H7 (cell line): ENCODE measurements around the gene PGLYRP3. TPM values are rescaled to one million over a fixed set of nuclear protein-coding genes. Genes with fewer than 3 reads are reported as not detected.
"Not testable (repeated sequence)": the region's sequence is repeated elsewhere in the genome, so short reads cannot be mapped to it uniquely, and the experiment has no call there.

Experiments
- DNase-seq: peaks from one replicate; pipeline ENCODE4 v3.0.0; 2012
- H3K27me3 ChIP-seq: 2 replicates; pipeline ENCODE4 v1.6.0; 2011; ENCODE audit warnings: mild to moderate bottlenecking, low read length; ENCODE audit not compliant: control insufficient read depth, insufficient read depth
- H3K36me3 ChIP-seq: replicated peaks from 2 replicates; pipeline ENCODE4 v1.5.1; 2011; ENCODE audit warnings: low read length; ENCODE audit not compliant: control insufficient read depth, insufficient read depth
- H3K4me3 ChIP-seq: 2 replicates; pipeline ENCODE4 v1.5.1; 2011; ENCODE audit warnings: low read depth, mild to moderate bottlenecking, control low read depth, low read length, moderate library complexity; ENCODE audit not compliant: insufficient read depth
- total RNA-seq: library from RNA; depleted of rRNA; stranded (reverse); fragments of >200 nt; shearing (Covaris generic); gene quantifications from 2 replicates; pipeline ENCODE4 v1.2.3, GENCODE V29; 2014

Gene PGLYRP3
- total RNA-seq, 1 experiment from 2014 or later, result not detected

DNA sequence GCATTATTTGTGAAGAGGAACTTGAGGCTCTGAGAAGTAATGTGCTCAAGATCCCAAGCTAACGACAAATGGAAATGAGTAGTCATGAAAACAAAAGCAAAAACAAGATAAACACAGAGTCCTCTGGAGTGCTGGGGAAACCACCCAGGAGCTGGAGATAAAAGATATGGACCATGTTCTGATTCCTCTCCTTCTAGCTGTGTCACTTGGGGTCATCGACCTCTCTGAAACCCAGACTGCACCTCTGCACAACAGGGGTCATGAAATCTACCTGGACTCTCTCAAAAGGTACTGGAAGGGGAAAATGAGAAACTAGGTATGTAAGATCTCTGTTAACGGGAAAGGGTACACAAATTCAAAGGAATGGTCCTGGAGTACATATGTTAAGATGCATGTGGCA, 29.4 kb upstream of the PGLYRP3 start:
- no peak overlapping the region for H3K4me3 ChIP-seq
- H3K36me3 ChIP-seq, result no peaks in the 10 kb centered on the region
- no peak for DNase-seq
- no peaks in the 10 kb centered on the region for H3K27me3 ChIP-seq

DNA sequence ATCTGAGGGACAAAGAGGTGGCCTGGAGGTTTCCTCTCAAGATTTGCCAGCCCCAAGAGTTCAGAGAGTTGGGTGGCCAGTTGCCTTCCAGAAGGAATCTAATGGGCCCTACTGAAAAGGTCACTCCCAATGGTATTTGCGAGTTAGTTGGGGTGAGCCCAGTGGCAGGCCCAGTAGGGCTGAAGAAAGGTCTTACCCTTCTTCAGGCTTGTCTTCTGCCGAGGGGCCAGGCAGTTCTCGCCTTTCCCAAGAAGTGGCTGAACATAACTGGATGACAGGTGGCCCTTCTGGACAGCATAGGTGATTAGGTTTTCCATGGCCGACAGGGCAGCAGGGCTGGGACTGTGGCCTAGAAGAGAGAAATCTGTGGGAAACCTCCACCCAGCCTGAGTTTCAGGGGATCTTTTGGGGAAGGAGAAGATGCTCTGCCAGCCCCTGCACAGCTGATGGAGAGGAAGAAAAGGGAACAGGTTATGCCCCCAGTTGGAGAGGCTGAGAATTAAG, 28.7 kb upstream of the PGLYRP3 start:
- DNase-seq, result no peak
- H3K27me3 ChIP-seq, result no peaks in the 10 kb centered on the region

DNA sequence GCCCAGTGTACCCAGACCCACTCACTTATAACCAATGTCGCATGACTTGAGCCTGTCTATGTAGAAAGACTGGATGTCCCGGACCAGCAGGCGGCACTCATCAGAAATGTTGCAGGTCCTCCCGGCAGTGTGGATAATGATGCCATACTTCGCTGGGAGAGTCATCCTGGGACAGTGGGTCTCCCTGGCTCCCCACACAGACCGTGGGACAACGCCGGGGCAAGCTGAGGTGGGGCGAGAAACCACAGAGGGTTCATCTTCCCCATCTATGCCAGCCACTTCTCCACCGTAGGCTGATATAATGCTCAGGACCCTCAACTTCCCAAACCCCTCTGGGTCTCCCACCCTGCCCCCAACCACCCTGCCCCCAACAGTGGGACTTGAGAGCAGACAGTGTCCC, 27.6 kb upstream of the PGLYRP3 start:
- Histone ChIP-seq H3K4me3 (no peak overlapping the region), H3K36me3 (no peaks in the 10 kb centered on the region), H3K27me3 (no peaks in the 10 kb centered on the region)
- no peak for DNase-seq

More for the DNA sequence above, 28.7 kb upstream of the PGLYRP3 start:
- Histone ChIP-seq H3K4me3 (no peak overlapping the region), H3K36me3 (no peaks in the 10 kb centered on the region)

DNA sequence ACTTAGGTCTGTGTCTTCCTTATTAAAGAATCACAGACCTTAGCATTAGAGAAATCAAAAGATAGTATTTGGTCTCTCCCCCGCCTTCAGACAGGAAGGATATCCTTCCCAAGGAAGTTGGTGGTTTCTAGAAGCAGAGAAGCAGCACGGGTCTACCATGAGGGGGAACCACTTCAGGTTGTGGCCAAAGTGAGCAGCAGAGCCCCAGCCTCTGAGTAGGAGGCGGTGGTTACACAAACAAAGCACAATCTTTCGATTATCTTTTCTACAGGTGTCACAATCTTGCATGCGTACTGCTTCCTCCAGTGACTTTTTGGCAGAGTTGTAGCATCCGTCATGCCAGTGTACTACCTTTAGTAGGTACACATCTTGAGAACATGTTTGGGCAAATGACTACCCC, 27.1 kb upstream of the PGLYRP3 start:
- no peak overlapping the region for H3K4me3 ChIP-seq
- H3K36me3 ChIP-seq, result no peaks in the 10 kb centered on the region
- no peaks in the 10 kb centered on the region for H3K27me3 ChIP-seq
- DNase-seq, result no peak

DNA sequence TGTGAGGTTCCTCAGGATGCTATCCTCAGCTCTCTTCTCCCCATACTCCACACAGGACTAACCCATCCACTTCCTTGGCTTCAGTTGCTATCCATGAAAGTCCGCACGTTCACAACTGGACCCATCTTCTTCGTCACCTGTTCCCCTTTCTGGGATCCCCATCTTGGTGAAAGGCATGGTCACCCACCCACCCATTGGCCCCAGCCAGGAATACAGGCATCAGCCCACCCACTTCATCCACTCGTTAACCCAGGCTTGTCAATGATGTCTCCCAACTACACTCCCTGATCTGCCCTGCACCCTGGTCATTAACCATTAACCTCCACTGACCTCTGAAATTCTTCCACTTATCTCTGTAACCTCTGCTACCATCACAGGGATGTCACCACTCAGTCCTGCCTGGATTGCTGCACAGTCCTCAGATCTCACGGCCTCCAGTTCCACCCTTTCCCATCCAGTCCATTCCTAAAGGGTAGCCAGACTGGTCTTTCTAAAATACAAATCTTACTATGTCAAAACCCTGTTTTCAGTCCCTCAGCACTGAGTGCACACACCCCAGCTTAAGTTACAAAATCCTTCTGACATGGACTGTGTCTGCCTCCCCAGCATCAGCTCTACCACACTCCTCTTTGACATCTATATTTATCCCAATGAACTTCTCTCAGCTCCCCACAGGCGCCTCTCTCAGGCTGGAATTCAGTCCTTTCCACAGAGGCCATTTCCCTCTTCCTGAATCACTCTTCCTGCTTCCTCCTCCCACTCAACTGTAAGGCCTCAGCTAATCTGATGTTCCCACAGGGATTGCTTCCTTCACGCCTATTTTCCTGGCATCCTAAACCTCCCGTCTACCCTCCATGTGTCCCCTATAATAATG, 25.5 kb upstream of the PGLYRP3 start:
- Histone ChIP-seq H3K4me3 (no peak overlapping the region), H3K36me3 (no peaks in the 10 kb centered on the region), H3K27me3 (no peaks in the 10 kb centered on the region)
- DNase-seq, result no peak

DNA sequence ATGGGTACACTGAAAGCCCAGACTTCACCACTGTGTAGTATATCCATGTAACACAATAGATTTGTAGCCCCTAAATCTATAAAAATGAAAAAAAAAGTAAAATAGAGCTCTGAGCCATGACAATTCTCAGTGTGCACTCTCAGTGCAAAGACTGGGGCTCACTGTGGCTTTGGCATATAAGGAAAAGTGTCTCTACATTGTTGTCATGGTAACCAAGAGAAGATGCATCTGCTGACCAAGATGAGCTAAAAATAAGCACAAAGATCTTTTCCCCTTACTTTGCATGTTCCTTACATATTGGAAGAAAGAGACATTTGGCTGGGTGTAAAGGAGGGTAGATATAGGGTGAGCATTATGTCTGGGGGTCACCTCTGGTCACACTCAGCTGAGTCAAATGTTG, 23.9 kb upstream of the PGLYRP3 start:
- Histone ChIP-seq H3K4me3 (no peak overlapping the region), H3K27me3 (no peaks in the 10 kb centered on the region), H3K36me3 (no peaks in the 10 kb centered on the region)
- no peak for DNase-seq

DNA sequence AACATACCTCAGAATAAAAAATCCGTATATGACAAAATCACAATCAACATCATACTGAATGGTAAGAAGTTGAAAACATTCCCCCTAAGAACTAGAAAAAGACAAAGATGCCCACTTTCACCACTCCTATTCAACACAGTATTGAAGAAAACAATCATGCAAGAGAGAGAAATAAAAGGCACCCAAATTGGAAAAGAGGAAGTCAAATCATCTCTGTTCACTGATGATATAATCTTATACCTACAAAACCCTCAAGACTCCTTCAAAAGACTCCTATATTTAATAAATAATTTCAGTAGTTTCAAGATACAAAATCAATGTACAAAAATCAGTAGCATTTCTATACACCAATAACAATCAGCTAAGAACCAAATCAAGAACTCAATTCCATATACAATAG, 21.1 kb upstream of the PGLYRP3 start:
- no peak for DNase-seq
- H3K36me3 ChIP-seq, result no peaks in the 10 kb centered on the region
- H3K27me3 ChIP-seq, result no peaks in the 10 kb centered on the region
- no peak overlapping the region for H3K4me3 ChIP-seq

DNA sequence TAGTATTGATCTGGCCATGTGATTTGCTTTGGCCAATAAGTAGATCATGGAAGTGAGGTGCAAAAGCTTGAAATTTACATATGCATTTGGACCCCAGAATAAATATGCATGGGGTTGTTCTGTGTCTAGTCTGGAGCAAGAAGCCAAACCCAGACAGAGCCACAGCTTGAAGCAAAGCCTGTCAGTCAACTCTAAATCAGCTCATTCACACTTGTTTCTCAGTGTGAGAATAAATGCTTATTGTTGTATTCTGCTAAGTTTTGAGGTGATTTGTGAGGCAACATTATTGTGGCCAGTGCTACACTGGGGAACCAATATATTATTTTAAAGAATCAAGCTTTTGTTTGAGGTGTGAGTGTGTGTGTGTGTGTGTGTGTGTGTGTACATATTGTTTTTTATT, 12.2 kb upstream of the PGLYRP3 start:
- no peaks in the 10 kb centered on the region for H3K36me3 ChIP-seq
- H3K4me3 ChIP-seq, result no peak overlapping the region
- DNase-seq, result no peak
- H3K27me3 ChIP-seq, result no peaks in the 10 kb centered on the region

DNA sequence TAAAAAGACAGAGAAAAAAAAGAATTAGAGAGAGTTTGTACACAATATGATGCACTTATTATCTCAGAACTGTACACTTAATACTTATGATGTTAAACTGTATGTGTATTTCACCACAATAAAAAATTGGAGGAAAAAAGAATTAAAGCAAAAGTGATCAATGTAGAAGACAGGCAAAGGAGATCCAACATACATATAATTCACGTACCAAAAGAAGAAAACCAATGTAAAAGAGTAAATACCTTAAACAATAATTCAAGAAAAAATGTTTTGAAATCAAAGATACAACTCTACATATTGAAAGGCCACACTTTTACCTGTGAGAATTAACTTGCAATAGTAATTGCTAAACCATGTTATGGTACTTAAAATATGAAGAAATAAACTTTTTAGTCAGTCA, 9.8 kb upstream of the PGLYRP3 start:
- H3K4me3 ChIP-seq, result no peak overlapping the region
- H3K36me3 ChIP-seq, result no peaks in the 10 kb centered on the region
- H3K27me3 ChIP-seq, result no peaks in the 10 kb centered on the region
- DNase-seq, result no peak

DNA sequence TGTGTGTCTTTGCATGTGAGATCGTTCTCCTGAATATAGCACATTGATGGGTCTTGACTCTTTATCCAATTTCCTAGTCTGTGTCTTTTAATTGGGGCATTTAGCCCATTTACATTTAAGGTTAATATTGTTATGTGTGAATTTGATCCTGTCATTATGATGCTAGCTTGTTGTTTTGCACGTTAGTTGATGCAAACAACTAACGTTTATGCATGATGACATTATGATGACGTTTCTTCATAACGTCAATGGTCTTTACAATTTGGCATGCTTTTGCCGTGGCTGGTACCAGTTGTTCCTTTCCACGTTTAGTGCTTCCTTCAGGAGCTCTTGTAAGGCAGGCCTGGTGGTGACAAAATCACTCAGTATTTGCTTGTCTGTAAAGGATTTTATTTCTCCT, 5.4 kb upstream of the PGLYRP3 start:
- H3K4me3 ChIP-seq, H3K36me3 ChIP-seq, DNase-seq, H3K27me3 ChIP-seq: not testable (repeated sequence)

DNA sequence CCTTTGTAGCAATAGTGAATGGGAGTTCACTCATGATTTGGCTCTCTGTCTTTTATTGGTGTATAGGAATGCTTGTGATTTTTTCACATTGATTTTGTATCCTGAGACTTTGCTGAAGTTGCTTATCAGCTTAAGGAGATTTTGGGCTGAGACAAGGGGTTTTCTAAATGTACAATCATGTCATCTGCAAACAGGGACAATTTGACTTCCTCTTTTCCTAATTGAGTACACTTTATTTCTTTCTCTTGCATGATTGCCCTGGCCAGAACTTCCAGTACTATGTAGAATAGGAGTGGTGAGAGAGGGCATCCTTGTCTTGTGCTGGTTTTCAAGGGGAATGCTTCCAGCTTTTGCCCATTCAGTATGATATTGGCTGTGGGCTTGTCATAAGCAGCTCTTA, 3.3 kb upstream of the PGLYRP3 start:
- DNase-seq, H3K36me3 ChIP-seq, H3K4me3 ChIP-seq, H3K27me3 ChIP-seq: not testable (repeated sequence)

DNA sequence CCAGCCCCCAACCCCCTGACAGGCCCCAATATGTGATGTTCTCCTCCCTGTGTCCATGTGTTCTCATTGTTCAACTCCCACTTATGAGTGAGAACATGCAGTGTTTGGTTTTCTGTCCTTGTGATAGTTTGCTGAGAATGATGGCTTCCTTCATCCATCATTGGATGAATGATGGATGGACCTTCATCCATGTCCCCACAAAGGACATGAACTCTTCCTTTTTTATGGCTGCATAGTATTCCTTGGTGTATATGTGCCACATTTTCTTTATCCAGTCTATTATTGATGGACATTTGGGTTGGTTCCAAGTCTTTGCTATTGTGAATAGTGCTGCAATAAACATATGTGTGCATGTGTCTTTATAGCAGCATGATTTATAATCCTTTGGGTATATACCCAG, 1.6 kb upstream of the PGLYRP3 start:
- DNase-seq, H3K36me3 ChIP-seq, H3K4me3 ChIP-seq, H3K27me3 ChIP-seq: not testable (repeated sequence)

DNA sequence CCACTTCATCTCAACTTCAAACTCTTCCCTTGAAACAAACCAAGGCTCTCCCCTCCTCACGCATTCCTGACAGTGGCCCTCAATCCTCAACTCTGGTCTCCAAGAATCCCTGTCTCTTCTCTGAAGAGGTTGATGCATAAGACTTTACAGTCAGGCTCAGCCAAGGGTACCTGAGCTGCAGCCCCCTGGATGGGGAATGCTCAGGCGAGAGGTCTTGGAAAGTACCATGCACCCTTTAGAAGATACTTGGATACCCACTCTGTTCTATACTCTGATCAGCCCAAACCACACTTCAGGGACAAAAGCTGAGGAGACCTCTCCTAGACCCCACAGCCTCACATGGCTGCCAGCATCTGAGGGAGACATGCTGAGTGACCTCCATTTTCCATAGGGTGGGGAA, 536 bp upstream of the PGLYRP3 start:
- H3K36me3 ChIP-seq, result no peaks in the 10 kb centered on the region

DNA sequence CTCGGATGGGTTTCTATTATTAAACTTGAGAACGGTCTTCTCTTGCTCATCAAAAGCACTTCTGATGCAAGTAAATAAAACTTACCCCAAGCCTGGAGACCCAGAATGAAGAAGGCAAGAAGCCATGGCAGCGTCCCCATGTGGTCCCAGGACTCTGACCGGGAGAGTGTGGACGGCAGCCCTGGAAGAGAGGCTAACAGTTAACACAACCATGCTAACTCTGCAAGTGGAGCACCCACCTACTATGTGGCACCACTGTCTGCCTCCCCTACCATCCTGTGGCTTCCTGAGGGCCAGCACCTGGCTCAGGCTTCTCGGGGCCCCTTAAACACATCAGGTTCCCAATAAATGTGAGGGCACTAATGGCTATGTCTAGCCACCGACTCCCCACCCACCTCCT, 2.2 kb downstream of the PGLYRP3 start:
- no peak overlapping the region for H3K4me3 ChIP-seq
- H3K27me3 ChIP-seq, result no peaks in the 10 kb centered on the region
- no peaks in the 10 kb centered on the region for H3K36me3 ChIP-seq
- DNase-seq, result no peak

More for the DNA sequence above, 536 bp upstream of the PGLYRP3 start:
- Histone ChIP-seq H3K4me3 (no peak overlapping the region), H3K27me3 (no peaks in the 10 kb centered on the region)
- DNase-seq, result no peak

DNA sequence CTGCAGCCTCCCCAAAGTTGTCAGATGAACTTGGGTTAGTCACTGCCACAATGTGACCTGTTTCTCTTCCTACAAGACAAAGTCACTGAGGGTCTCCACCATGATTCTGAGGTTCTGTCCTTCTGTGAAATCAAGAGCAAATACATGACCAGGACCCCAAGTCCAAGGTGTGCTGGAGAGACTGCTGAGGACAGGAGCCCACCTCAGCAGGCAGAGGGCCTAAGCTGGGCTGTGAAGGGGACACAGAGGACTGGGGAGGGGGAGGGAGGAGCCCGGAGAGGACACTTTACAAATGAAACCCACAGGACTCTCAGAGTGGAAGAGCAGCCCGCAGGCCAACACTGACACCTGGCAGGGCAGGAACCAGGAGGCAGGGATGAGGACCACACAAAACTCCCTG, 3.3 kb downstream of the PGLYRP3 start:
- no peak overlapping the region for H3K4me3 ChIP-seq
- DNase-seq, result no peak
- no peaks in the 10 kb centered on the region for H3K36me3 ChIP-seq
- H3K27me3 ChIP-seq, result no peaks in the 10 kb centered on the region
